Left renal cortex interstitium (tissue), 4 donors: ENCODE results near the gene GRK4. TPM values are rescaled to one million over a fixed set of nuclear protein-coding genes. Genes with fewer than 3 reads are reported as not detected.
"Not testable (repeated sequence)": the region's sequence is repeated elsewhere in the genome, so short reads cannot be mapped to it uniquely, and the experiment has no call there.

ENCODE experiments used
- DNase-seq, 4 donors: peaks; one replicate each; pipeline ENCODE4 v3.0.0-alpha.2; 2013; ENCODE audit warnings: low read depth in 4 of 4, low spot score in 2 of 4, missing footprints in 1 of 4
- polyA plus RNA-seq, 4 donors: library from polyadenylated mRNA; unstranded; fragments of 120-200 nt; gene quantifications; one replicate each; pipeline ENCODE4 v1.2.1, GENCODE V29; 2013; ENCODE audit not compliant: insufficient read length in 4 of 4

Gene GRK4
- polyA plus RNA-seq, 4 donors = 7.6 to 12.1 (median 8.9) TPM

DNA sequence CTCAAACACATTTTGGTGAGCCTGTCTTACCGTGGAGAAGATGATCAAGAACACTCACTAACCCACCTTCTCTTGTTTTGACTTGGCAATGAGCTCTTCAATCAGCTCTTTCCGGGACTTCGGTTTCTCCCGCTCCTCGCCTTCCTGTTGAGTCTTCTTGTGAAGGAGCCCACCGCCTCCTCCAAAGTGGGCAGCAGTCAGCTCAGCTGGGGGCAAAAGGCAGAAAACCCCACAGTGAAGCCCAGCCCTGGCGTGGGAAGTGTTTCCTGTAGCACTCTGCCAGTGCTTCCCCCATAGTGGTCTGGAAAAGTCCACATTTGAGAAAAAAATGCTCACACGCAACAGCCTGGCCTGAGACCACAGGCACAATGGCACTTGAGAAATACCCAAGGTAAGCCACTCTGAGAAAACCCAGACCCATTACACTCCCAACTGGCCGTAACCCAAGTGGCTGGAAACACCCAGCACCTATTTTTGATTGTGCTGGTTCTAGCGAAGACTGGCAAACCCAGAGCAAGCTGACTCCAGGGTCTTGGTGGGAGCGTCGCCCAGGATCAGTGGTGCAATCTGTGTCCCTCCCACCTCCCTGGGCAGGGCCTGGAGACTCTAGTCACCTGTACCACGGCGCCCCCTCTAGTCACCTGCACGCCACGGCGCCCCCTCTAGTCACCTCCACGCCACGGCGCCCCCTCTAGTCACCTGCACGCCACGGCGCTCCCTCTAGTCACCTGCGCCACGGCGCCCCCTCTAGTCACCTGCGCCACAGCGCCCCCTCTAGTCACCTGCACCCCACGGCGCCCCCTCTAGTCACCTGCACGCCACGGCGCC, 8.8 kb upstream of the GRK4 start:
- no peak for DNase-seq

DNA sequence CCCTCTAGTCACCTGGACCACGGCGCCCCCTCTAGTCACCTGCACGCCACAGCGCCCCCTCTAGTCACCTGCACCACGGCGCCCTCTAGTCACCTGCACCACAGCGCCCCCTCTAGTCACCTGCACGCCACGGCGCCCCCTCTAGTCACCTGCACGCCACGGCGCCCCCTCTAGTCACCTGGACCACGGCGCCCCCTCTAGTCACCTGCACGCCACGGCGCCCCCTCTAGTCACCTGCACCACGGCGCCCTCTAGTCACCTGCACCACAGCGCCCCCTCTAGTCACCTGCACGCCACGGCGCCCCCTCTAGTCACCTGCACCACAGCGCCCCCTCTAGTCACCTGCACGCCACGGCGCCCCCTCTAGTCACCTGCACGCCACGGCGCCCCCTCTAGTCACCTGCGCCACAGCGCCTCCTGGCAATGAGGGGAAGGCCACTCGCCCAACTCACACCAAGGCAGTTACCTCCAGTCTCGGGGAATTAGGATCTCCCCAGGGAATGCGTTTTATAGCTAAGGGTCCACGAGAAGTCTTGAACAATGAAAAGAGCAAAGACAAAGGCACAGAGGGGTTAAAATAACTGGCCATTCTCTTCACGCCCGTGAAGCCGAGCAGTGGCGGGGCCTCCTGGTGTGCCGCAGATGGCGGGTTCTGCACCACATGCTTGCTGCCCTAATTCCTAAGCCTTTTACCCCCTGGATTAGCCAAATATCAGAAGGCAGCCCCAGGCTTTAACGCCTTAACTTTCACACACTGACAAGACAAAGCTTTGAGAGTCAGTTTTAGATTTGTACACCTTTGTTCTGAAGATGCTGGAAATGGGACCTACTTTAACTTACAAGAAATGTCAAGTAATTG, 8.0 kb upstream of the GRK4 start:
- not testable (repeated sequence) for DNase-seq

DNA sequence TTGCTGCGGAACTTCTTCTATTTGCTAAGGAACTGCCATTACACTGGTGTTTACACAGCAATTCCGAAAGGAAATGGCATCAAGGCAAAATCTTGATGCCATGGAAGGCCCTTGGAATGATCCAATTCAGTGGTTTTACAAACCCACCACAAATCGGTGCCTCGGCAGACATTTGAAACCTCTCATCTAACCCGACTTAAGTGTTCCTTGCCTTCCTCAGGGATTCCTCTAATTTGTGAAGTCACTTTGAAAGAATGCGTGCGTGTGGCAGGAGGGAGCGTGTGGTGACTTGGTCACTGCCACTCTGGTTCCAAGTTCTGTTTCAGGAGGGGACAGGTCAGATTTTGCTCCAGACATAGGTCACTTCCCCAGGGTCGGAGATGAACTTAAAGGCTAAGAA, 4.9 kb upstream of the GRK4 start:
- no peak for DNase-seq

DNA sequence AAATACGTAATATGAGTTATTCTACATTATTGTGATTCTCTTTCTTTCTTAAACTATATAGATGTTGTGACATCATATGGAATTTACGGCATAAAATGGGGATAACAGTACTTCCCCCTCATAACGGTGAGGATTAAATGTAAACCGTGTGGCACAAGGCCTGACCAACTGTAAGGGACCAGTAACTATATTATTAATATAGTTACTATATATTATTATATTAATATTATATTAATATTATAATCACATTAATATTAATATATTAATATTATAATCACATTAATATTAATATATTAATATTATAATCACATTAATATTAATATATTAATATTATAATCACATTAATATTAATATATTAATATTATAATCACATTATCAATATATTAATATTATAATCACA, 2.9 kb upstream of the GRK4 start:
- not testable (repeated sequence) for DNase-seq

DNA sequence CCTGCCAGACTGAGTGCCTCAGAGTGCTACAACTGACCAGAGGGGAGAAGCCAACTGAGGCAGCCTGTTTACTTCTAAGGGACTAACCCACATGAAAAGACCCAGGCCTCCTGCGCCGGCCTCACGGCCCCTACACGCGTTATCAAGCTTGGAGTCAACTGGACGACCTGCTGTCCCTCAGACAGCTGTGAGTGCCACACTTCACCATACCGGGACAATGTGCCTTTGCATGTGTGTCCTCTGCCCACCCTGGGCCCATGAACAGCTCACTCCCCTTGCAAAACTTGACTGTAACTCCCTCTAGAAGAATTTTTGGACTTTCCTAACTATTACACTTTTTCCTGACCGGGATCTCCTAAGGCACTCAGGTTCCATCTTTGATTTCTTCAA, 2.0 kb upstream of the GRK4 start:
- no peak for DNase-seq

DNA sequence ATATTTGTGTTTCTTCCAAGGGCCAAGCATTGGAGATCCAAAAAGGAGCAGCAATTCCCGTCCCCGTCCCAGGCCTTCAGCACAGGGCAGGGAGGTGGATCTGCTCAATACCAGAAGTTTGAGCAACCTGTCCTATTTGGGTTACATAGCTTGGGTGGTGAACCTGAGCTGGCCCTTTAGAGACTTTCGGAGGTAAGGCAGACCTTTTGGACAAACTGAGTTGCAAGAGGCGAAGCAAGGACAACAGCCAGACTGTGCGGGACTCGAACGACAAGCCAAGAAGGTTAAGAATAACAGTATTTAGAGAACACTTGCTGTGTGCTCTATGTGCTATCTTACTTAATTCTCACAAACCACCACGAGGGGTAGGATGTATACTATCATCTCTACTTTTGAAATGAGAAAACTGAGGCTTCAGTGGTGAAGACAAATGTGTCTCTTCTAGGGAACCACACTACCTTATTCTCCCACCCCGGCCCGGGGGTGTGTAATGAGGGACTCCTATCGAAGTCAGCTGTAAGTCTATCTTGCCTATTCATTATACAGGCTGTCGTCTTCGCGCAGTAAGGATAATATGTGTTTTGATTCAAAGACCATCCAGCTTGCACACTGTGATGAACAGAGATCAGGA, 1.4 kb upstream of the GRK4 start:
- no peak for DNase-seq

DNA sequence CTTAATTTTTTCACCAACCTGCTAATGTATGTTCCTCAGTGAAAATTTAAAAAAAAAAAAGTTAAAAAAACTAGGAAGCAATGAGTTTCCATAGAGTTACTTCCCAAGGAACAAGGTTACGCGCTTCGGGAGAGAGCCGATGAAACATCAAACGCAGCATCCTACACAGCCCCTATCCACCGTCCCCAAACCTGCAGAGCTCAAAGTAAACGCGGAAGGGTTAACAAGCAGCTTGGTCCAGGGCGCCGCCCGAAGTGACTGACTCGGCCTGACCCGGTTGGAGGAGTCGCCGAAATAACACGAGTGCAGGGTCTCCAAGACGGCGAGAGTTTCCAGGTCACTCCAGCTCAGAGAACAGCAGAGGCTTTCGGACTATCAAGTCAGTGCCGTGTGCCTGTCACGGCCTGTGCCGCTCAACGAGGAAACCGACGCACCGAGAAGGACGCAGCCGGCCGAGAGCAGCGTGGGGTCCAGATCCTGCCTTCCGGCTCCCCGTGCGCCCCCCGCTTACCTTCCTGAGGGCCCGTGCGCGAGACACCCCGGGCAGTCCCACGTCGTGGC, 677 bp upstream of the GRK4 start:
- peak in 1 of 4 donors; percentile 39 for DNase-seq

DNA sequence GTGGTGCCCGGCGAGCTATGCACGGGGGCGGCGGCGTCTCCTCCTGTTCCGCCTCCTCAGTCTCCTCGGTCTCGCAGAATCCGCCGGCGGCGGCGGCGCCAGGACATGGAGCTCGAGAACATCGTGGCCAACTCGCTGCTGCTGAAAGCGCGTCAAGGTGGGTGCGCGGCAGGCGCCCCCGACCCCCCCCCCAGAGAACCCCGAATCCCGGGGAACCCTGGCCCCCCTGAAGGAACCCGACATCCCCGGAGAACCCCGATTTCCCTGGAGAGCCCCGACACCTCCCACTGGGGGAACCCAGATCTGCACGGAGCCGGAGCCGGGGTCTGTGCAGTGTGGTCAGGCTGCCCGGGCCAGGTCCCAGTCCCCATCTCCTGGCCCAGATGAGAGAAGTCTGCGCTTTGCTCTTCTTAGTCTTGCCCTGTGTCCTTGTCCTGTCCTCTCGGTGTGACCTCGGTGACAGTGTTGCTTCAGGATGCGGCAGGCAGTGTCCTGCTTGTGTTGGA, 648 bp downstream of the GRK4 start:
- no peak for DNase-seq

DNA sequence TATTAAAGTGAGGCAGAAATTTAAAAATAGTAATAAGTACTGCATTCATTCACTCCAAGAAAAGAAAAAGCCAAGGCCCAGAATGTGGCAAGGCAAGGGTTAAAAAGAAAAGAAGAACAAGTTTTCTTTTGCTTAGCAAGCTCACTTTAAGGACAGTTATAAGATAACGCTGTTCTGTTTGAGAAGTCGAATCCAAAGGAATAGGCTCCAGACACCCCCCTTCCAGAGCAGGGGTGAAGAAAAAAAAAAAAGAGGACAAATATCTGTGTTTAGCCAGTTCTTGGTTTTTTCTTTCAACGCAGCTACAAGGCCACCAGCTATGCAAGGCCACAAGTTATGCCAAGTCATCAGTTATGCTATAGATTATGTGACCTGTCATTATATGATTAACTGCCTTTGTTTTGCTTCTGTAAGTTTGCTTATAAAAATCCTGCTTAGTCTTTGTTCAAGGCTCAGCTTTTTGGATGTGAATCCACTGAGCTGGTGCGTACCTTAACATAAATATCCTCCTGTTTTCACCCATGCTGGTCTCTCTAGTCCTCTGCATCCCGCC, 1.4 kb downstream of the GRK4 start:
- DNase-seq = no peak

DNA sequence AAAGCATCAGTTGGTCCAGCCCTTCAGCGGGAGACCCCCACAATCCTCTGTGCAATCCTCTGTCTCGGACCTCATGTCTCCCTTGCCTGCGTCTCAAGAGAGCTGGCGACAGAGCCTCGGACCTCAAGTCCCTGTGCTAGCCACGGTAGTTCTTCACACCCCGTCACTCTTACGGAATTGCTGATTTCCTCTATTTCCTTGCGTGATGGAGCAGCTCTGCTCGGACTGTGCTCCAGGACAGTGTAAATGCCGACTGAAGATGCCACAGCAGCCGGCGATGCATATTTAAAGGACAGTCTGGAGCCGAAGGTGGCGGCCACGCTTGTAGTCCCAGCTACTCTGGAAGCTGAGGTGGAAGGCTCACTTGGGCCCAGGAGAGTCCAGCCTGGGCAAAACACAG, 1.9 kb downstream of the GRK4 start:
- no peak for DNase-seq

DNA sequence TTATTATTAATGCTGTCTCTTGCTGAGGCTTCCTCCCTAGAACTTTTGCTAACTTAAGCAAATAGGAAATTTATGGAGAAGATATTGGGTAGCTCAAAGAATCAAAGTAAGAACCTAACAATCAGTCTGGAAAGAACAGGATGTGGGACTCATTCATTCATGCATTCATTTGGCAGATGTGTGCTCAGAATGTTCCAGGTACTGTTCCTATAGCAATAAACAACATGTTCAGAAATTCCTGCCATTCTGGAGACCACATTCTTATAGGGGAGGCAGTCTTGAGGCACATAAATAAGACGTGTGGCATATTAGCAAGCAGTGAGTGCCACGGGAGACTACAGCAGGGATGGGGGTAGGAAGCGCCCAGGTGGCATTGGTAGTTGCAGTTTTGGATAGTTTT, 5.0 kb downstream of the GRK4 start:
- DNase-seq = no peak

DNA sequence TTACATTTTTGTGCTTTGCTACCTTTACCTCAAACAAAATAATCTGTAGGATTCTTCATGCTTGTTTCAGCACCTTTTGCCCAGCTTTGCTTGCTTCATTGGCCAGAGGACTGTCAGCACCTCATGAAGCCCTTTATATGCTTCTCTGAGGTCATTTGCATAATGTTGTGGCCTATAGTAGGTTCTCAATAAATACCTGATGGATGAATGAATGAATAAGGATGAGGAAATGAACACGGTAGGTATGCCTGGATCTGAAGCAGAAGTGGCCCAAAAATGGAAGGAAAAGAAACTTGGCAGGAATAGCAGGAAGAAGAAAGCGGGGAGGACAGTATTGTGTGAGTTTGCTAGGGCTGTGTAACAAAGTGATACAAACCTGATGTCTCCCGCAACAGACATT, 7.9 kb downstream of the GRK4 start:
- DNase-seq = no peak

DNA sequence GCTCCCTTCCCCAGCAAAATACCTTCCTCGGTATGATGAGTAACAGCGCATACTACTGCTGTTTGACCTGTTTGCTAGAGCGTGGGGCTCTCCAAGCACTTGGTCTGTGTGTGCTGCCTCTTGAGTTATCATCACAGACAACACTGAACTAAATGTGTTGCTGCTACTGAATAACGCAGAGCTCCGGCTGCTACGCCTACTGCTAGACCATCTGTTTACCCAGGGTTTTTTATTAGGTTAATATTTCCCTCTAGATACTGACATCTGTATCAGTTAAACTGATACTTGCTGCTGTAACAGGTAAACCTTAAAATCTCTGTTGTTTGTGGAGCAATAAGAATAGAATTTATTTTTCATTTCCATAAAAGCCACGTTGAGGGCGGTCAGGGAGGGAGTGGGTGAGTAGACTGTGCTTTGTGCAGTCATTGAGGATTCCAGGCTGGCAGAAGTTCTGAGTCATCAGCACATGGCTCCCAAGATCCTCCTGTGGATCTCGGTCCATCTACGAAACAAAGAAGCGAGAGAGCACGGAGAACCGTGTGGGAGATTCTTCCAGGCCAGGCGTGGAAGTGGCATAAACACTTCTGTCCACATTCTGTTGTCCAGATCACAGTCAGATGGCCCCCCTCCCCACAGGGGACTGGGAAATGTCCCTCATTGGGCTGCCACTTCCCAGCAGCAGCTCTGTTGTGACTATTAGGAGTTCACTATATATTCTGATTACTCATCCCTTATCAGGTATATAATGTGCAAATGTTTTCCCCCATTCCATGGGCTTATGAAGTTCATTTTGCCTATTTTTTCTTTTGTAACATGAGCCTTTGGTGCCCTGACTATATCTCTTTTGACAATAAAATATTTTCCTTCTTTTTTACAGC, 14.1 kb downstream of the GRK4 start:
- no peak for DNase-seq

DNA sequence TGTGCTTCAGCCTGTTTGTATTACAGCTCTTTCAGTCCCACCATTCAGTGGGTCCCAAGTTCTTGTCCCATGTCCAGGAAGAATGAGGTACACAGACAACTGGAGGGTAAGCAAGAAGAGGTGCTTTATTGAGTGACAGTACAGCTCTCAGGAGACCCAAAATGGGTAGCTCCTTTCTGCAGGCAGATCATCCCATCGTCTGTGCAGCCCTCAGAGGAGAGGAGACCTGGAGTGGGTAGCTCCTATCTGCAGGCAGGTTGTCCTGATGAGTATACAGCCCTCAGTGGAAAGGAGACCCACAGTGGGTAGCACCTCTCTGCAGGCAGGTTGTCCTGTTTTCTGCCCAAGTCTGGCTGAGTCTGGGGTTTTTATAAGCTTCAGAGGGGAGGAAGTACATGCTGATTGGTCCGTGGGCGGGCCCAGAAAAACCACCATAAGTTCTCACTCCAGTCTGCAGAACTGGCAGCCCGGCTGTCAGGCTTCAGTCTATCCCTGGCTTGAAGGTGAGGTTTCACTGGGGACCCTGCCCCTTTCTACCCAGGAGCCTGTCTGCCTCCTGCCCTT, 18.0 kb downstream of the GRK4 start:
- DNase-seq = no peak

DNA sequence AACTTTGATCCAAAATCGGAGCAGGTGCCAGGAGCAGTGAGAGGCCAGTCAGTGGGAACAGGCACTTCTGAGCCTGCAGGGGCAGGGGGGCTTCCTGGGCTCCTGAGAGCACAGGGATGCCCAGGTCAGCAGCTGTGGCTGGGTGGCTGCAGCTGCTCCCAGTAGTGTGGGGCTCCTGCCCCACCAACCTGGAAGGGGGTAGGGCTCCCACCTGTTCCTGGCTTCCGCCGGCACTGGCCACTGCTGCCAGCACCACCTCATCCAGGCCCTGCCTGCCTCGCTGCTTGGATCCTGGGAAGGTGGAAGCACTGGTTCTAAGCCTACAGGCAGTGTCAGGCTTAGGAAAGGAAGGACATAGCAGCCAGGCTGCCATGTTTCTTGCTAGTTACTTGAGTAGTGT, 18.6 kb downstream of the GRK4 start:
- no peak for DNase-seq

DNA sequence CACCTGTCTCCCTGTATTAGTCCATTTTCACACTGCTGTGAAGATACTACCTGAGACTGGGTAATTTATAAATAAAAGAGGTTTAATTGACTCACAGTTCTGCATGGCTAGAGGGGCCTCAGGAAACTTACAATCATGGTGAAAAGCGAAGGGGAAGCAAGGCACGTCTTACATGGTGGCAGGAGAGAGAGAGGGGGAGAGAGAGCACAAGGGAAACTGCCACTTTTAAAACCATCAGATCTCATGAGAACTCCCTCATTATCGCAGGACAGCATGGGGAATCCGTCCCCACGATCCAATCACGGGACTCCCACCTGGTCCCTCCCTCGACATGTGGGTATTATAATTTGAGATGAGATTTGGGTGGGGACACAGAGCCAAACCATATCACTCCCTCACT, 20.3 kb downstream of the GRK4 start:
- DNase-seq = not testable (repeated sequence)

DNA sequence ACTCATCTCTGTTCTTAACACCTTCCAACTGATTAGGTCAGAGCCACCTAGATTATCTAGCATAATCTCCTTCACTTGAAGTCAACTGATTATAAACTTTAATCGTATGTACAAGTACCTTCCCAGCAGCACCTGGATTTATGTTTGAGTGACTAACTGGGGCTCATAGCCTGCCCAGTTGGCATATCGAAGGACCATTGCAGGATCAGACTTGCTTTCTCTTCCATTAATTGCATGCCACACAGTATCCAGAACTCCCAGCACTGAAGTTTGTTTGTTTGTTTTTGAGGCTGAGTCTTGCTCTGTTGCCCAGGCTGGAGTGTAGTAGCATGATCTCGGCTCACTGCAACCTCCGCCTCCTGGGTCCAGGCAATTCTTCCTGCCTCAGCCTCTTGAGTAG, 27.9 kb downstream of the GRK4 start:
- DNase-seq = no peak

DNA sequence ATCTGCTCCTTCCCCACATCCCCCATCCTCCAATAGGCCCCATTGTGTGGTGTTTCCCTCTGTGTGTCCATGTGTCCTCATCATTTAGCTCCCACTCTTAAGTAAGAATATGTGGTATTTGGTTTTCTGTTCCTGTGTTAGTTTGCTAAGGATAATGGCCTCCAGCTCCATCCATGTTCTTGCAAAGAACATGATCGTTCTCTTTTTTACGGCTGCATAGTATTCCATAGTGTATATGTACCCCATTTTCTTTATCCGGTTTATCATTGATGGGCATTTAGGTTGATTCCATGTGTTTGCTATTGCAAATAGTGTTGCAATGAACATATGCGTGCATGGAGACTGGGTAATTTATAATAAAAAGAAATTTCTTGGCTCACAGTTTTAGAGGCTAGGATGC, 31.5 kb downstream of the GRK4 start:
- no peak for DNase-seq

DNA sequence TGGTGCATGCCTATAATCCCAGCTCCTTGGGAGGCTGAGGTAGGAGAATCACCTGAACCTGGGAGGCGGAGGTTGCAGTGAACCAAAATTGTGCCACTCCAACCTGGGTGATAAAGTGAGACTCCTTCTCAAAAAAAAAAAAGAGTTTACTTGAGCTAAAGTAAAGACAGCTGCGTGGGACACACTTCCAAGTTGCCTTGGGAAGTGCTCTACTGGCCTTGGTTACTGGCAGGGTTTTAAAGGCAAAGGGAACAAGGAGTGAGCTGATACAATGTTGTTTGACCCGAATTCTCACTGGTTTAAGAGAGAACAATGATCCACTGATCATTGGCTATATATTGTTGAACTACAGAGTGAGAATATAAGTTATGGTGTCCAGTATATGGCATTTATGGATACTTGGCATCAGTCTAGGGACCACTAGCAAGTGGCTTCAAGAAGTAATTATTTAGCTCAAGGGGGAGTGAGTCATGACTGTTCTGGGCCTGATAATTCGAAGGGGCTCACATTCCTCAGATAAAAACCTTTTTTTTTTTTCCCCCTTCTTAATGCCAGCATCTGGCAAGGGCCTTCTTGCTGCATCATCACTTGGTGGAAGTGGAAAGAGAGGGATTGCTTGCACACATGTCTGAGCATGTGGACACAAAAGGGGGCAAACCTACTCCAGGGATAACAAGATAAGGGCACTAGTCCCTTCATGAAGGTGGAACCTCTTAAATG, 32.3 kb downstream of the GRK4 start:
- no peak for DNase-seq
